Psoas muscle (tissue), 8 donors: Measurements from ENCODE around the gene NELFB. TPM values are rescaled to one million over a fixed set of nuclear protein-coding genes. Genes with fewer than 3 reads are reported as not detected.

Experiments
- ATAC-seq, 4 donors: fragments of 200-7000 bp; cut with Tn5 transposase; one replicate each; pipeline ENCODE4 v1.9.1; 2020; ENCODE audit warnings: moderate library complexity in 3 of 4, mild to moderate bottlenecking in 2 of 4
- DNase-seq, 2 donors: peaks; one replicate each; pipeline ENCODE4 v3.0.0-alpha.2; 2020
- H3K27ac ChIP-seq: fragments of 200-600 bp; one replicate; pipeline ENCODE4 v1.8.0; 2022
- H3K27me3 ChIP-seq, 3 donors: fragments of 200-600 bp in 1 of 3; one replicate each; pipeline versions ENCODE4 v1.6.1 to v1.8.0; 2013 to 2022; ENCODE audit warnings: low read length in 2 of 3, mild to moderate bottlenecking in 2 of 3, moderate library complexity in 1 of 3; ENCODE audit not compliant: insufficient read depth in 3 of 3
- H3K36me3 ChIP-seq, 2 donors: fragments of 200-600 bp in 1 of 2; one replicate each; pipeline versions ENCODE4 v1.6.1 to v1.8.0; 2013 to 2022; ENCODE audit warnings: low read depth in 1 of 2, mild to moderate bottlenecking in 1 of 2, moderate library complexity in 1 of 2; ENCODE audit not compliant: insufficient read depth in 1 of 2
- H3K4me1 ChIP-seq: fragments of 200-600 bp; one replicate; pipeline ENCODE4 v1.8.0; 2022
- H3K4me3 ChIP-seq: fragments of 200-600 bp; one replicate; pipeline ENCODE4 v1.8.0; 2022; ENCODE audit warnings: mild to moderate bottlenecking
- H3K9me3 ChIP-seq: fragments of 200-600 bp; one replicate; pipeline ENCODE4 v1.8.0; 2022
- WGBS, 3 donors: extraction: QIAGEN DNeasy Blood & Tissue Kit; methylation state at CpG; one replicate each; pipeline versions ENCODE4 v1.1.6 to v1.1.7; 2013; 5-methylcytosine and 5-hydroxymethylcytosine counted together
- intact Hi-C, 2 donors: fragments of 100-400 bp; cut with DNase I; formaldehyde crosslinking; loops; one replicate each; pipeline versions ENCODE4 v1.11.0 to v1.14.2; 2022
- polyA plus RNA-seq, 3 donors: library from polyadenylated mRNA; stranded (reverse); fragments of 200-250 nt; gene quantifications; one replicate each; pipeline ENCODE4 v1.2.3, GENCODE V29; 2013
- total RNA-seq, 4 donors: library from RNA; stranded (reverse); fragmentation: NEBNext Ultra II Directional in 2 of 4; extraction: Animal tissue kit (Norgen Biotek cat#: 25700) in 2 of 4; gene quantifications; one replicate each; pipeline versions ENCODE4 v1.2.1 to v1.2.4, GENCODE V29; 2021 to 2023
- TF ChIP-seq, protein P1 (sequence below): fragments of 200-600 bp; IDR thresholded peaks from one replicate; pipeline ENCODE4 v1.8.0; 2022; ENCODE audit warnings: antibody characterized with exemption
- donor health status: healthy with polysubstance abuse.
- donor health status: DM: no; HTN: no; CAD: no; lungs with moderate emphysema.
- donor health status: Bipolar disorder and iron deficiency.
- donor health status: healthy.
- donor health status: DM: yes; HTN: yes; CAD: no.
- donor health status: DM: no; HTN: no; CAD: no.
- donor health status: DM: no; HTN: no; CAD: no.
- donor health status: DM: yes; HTN: yes; CAD: no.

Gene NELFB
- total and polyA plus RNA-seq, 7 donors: 39.1 to 74.3 (median 43.8) TPM

DNA sequence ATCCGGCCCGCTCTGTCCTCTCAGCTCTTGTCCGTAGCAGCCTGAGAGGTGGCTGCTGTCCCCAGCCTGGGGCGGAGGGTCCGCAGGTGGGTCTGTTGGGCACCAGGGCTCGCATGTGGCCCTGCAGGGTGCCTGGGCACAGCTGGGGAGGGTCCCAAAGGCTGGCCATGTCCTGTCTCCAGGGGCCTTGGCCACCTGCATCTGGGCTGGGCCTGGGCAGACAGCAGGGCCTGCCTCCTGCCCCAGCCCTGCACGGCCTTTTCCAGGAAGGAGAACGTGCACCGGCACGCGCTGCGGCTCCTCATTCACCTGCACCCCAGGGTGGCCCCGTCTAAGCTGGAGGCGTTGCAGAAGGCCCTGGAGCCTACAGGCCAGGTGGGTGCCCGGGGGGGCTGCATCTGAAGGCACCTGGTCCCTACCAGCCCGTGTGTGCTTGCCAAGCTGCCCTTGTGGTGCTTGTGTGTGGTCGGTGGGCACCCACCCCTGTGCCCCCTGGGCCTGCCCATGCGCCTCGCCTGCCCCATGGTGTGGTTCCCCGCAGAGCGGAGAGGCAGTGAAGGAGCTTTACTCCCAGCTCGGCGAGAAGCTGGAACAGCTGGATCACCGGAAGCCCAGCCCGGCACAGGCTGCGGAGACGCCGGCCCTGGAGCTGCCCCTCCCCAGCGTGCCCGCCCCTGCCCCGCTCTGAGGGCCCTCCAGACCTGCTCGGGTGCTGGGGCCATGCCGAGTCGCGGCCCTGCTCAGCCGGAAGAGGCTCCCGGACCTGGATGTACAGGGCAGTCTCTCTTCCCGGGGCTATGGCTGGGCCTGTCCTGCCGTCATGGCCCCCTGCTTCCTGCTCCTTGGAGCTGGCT lies 17.3 kb downstream of the NELFB start:
- TF ChIP-seq, protein P1, sequence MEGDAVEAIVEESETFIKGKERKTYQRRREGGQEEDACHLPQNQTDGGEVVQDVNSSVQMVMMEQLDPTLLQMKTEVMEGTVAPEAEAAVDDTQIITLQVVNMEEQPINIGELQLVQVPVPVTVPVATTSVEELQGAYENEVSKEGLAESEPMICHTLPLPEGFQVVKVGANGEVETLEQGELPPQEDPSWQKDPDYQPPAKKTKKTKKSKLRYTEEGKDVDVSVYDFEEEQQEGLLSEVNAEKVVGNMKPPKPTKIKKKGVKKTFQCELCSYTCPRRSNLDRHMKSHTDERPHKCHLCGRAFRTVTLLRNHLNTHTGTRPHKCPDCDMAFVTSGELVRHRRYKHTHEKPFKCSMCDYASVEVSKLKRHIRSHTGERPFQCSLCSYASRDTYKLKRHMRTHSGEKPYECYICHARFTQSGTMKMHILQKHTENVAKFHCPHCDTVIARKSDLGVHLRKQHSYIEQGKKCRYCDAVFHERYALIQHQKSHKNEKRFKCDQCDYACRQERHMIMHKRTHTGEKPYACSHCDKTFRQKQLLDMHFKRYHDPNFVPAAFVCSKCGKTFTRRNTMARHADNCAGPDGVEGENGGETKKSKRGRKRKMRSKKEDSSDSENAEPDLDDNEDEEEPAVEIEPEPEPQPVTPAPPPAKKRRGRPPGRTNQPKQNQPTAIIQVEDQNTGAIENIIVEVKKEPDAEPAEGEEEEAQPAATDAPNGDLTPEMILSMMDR: no peak
- H3K9me3 ChIP-seq: no peaks in the 10 kb centered on the region
- DNase-seq (peak; percentile 11 to 51), ATAC-seq (no peak)
- H3K4me1 ChIP-seq: peaks cover 38% of the 10 kb centered on the region
- WGBS, 3 donors: 89 to 93% (median 91%) methylated on average over 37 to 39 of the region's 39 CpGs
- intact Hi-C loops: no loop called here
- H3K27me3 ChIP-seq: peaks cover 0 to 10% (median 4%) of the 10 kb centered on the region in 3 donors
- H3K27ac ChIP-seq: no peak overlapping the region
- no peak overlapping the region for H3K4me3 ChIP-seq
- H3K36me3 ChIP-seq: peaks cover 2 to 40% of the 10 kb centered on the region in 2 donors

DNA sequence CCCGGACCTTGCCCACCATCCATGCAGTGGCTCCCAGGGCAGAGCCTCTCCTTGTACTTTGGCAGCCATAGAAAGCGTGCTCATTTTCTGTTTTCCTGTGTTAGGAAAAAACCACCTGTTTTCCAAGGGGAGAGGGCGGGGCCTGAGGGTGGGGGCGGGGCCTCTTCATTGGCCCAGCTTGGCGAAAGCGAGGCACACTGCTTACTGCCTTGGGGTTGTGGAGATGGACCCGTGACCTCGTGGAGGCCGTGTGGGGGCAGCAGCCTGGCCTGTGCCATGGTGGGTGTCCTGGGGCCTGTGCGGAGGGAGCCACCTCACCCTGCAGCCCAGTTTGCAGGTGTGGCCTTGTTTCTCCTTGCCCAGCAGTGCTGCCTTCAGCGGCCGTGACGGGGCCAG lies 18.0 kb downstream of the NELFB start:
- Histone ChIP-seq H3K9me3 (no peaks in the 10 kb centered on the region), H3K4me3 (no peak overlapping the region), H3K27me3 (peaks cover 0 to 10% (median 5%) of the 10 kb centered on the region in 3 donors), H3K4me1 (peaks cover 33% of the 10 kb centered on the region), H3K36me3 (peaks cover 2 to 35% of the 10 kb centered on the region in 2 donors), H3K27ac (no peak overlapping the region)
- intact Hi-C loops: no loop called here
- WGBS, 3 donors: 76 to 91% (median 86%) methylated on average over 13 of the region's 13 CpGs
- ATAC-seq: no peak
- no peak for DNase-seq
- TF ChIP-seq, protein P1: no peak

DNA sequence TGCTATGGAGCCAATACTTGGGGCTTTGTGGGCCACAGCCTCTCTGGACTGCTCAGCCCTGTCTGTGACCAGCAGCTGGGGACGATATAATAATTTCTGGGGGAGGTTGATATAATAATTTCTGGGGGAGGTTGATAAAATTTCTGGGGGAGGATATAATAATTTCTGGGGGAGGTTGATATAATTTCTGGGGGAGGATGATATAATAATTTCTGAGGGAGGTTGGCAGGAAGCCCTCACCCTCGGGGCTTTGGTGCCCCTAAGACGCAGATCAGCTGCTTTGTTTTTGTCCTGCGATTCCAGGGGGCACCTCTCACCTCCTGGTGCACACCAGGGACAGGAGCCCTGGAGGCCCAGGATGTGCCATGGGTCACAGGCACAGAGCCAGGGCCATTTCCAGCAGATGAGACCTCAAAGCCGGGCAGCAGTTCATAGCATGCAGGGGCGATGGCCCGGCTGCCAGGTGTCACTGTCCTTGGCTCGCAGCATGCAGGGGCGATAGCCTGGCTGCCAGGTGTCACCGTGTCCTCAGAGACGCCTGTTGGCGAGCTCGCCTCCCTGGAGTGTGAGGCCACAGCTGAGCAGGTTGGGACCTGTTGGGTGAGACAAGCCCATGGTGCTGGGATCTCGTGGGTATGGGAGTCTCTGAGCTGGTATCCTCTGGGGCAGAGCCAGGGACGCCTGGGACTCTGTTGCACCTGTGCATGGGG lies 18.6 kb downstream of the NELFB start:
- TF ChIP-seq, protein P1: no peak
- 51 to 63% (median 61%) methylated on average over 15 of the region's 15 CpGs for WGBS, 3 donors
- peaks cover 31% of the 10 kb centered on the region for H3K4me1 ChIP-seq
- H3K9me3 ChIP-seq: no peaks in the 10 kb centered on the region
- intact Hi-C loops: no loop called here
- no peak for ATAC-seq
- H3K4me3 ChIP-seq: no peak overlapping the region
- peaks cover 2 to 35% of the 10 kb centered on the region in 2 donors for H3K36me3 ChIP-seq
- H3K27me3 ChIP-seq: peaks cover 0 to 15% (median 9%) of the 10 kb centered on the region in 3 donors
- DNase-seq: peak in 1 of 2 donors; percentile 11
- no peak overlapping the region for H3K27ac ChIP-seq

DNA sequence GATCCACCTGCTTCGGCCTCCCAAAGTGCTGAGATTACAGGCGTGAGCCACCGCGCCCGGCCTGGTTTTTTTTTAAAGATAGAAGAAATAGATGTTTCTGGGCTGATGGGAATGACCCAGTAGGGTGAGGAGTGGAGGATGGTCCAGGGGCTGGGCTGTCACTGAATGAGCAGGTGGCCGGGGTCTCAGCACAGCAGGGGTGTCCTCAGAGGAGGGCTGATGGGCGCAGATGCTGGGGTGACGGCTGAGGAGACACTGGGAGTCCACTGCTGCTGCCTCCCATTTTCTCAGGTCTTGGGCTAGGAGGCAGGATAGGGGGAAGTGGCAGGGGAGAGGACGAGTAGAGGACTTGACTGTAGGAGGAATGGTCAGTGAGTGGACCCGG lies 20.1 kb downstream of the NELFB start:
- TF ChIP-seq, protein P1: no peak
- intact Hi-C loops: no loop called here
- H3K4me3 ChIP-seq: no peak overlapping the region
- peaks cover 0 to 29% (median 13%) of the 10 kb centered on the region in 3 donors for H3K27me3 ChIP-seq
- DNase-seq (no peak), ATAC-seq (no peak)
- H3K27ac ChIP-seq: no peak overlapping the region
- no peaks in the 10 kb centered on the region for H3K9me3 ChIP-seq
- H3K36me3 ChIP-seq: peaks cover 2 to 28% of the 10 kb centered on the region in 2 donors
- 78 to 90% (median 82%) methylated on average over 10 of the region's 10 CpGs for WGBS, 3 donors
- peaks cover 19% of the 10 kb centered on the region for H3K4me1 ChIP-seq
